ENCODE measurements around the gene PLET1.

PLET1 gene

DNA sequence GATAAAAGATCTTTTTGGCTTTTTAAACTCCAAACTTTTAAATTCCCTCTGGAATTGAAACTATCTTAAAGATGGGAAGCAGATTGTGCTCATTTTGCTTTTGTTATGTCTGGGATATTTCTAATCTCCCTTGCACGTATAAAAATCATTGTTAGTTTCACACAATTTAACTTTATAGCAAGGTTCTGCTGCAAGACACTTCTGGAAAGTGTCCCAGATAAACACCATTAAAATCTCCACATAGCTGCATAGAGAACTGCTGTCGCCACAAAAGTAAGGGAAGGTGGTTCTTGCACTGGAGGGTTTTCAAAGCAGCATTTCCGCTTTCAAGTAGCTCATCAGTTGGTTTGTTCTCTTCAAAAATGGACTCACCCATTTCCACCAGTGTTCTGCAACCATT is 22.6 kb downstream of the PLET1 start:
- DNase-seq (ENCODE audit: low spot score): no peak

DNA sequence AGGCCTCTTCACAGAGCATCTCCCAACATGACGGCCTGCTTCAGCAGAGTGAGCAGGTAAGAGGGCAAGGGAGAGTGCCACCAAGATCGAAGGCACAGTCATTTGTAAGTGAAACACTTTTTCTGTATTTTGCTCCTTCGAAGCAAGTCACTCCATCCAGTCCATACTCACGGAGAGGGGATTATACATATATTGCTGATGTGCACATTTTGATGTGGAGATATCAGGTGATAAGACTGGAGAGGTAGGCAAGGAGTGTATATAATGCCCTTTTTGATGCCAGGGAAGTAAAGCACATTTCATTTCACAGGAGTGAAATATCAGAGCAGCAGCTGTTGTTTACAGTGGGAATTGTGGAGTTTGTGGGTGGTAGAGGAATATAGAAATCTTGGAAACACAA is 23.2 kb downstream of the PLET1 start:
- no peak for DNase-seq (ENCODE audit: low spot score)

- DNase-seq (ENCODE audit: low spot score): no peak
Measured at GRCh38 chr11:112235750-112236390, 24.8 kb downstream of the PLET1 start.

GRCh38 chr11:112231952-112232351 is 28.7 kb downstream of the PLET1 start:
- DNase-seq (ENCODE audit: low spot score): no peak

- DNase-seq (ENCODE audit: low spot score): no peak
Measured at GRCh38 chr11:112229746-112230433, 30.8 kb downstream of the PLET1 start.

- no peak for DNase-seq (ENCODE audit: low spot score)
Measured at GRCh38 chr11:112229159-112229558, 31.5 kb downstream of the PLET1 start.

DNA sequence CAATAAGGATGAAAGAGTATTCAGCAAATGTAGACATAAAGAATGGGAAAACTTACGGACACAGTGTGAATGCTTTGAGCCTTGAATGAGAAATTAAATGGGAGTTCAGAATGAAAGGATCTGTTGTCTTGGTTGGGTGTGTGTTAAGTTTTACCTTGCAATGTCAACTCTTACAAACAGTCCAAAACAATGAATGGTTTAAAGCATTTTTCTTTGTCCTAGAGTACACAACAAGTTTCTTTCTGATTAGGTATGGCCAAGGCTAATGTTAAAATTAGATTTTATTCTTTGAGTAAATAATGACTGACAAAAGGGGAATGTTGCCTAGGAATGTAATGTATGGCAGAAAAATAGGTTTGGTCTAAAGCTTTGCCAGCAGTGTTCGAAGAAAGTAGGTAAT is 32.0 kb downstream of the PLET1 start:
- DNase-seq (ENCODE audit: low spot score): no peak

GRCh38 chr11:112227471-112227870 is 33.2 kb downstream of the PLET1 start:
- DNase-seq (ENCODE audit: low spot score): no peak

GRCh38 chr11:112226831-112227401 is 33.7 kb downstream of the PLET1 start:
- no peak for DNase-seq (ENCODE audit: low spot score)

DNA sequence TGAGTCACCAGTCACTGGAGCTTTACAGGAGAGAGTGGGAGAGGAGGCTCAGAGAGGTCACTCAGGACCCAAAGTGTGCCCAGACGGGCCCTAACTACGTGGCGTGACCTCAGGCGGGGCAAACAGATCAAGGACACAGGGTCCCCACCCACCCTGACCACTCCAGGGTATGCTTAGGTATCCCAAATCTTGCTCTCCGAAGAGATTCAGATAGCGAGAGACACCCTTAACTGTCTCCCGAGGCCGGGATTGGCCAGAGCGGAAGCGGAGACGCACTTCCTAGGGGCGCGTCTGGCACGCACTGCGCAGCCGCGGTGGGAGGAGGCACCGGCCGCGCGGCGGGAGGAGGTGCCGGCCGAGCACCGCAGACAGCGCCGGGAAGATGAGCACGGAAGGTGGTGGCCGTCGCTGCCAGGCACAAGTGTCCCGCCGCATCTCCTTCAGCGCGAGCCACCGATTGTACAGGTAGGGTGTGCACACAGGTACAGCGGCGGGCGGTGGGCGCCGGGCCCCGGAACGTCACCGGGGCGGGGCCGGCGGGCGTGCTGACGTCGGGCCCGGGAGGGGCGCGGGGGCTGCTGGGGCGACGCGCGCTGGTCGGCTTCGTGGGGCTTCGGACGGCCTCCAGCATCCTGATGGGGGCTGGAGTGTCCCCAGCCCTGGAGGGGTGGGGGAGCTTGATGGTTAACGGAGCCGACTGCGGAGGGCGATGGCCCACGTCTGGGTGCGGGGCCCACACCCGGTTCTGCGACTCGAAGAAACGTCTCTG is 34.4 kb downstream of the PLET1 start, which contains the start of gene PTS:
Gene PTS, plus strand, starts transcription at position 367 of the 769 bp plus-strand sequence. Its CDS starts 16 bp downstream, at position 383.
- DNase-seq (ENCODE audit: low spot score): peak; percentile 86

- no peak for DNase-seq (ENCODE audit: low spot score)
Measured at GRCh38 chr11:112225753-112226061, 35.0 kb downstream of the PLET1 start.

GRCh38 chr11:112223754-112224532 is 36.7 kb downstream of the PLET1 start:
- DNase-seq (ENCODE audit: low spot score): no peak

GRCh38 chr11:112223121-112223520 is 37.5 kb downstream of the PLET1 start:
- no peak for DNase-seq (ENCODE audit: low spot score)

GRCh38 chr11:112222303-112222702 is 38.4 kb downstream of the PLET1 start:
- no peak for DNase-seq (ENCODE audit: low spot score)

DNA sequence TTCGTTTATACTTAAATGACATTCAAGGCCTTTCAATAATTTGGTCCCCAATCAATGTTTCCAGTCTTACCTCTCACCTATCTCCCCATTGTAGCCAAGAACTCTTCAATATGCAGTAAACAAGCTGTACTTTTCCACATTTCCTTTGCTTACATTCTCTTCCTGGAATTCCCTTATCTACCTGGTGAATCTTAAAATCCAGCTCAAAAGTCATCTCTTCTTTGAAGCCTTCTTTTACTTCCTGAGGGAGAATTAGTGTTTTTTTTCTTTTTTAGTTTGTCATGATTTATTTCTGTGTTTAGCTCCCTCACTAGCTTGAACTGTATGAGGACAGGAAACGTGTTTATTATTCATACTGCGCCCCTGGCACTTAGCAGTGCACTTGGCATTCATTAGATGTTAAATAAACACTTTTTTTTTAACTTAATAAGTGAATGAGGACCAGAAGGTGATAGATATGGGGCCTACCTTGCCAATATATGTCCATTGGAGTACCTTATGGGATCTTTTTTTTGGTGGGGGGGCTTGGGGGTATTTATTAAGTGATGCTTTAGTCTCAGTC is 39.3 kb downstream of the PLET1 start:
- DNase-seq (ENCODE audit: low spot score): no peak

DNA sequence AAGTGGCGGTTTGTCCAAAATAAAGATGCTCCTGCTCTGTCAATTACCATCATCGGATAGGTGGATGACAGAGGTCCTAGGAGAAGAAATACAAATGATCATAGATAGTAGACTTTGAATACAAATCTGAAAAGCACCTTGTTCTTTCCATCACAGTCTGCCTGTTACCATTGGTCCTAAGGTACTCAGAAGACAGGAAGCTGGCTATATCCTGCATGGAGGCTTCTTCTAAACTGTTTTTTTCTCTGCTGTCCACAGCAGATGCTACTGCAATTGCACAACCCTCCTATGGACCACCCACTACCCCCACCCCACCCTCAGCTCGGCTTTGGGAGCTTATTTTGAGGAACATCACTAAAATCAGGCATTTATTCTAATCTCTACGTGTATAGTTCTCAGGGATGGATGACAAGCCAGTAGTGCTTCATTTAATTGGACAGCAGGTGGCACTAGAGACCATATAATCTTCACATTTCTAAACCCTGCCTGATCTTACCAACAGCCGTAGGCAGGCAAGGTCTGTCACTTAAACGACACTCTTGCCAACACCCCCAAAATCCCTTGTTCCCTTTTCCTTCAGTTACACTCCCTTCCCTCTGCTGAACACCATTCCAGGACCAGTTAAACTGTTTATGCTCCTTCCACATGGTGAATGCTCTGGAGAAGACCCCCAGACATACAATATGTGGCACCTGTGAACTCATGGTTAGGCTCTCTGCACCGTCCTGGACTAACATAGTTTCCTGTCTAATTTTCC is 41.0 kb downstream of the PLET1 start:
- DNase-seq (ENCODE audit: low spot score): peak; percentile 76

- no peak for DNase-seq (ENCODE audit: low spot score)
Measured at GRCh38 chr11:112216561-112217105, 44.0 kb downstream of the PLET1 start.

DNA sequence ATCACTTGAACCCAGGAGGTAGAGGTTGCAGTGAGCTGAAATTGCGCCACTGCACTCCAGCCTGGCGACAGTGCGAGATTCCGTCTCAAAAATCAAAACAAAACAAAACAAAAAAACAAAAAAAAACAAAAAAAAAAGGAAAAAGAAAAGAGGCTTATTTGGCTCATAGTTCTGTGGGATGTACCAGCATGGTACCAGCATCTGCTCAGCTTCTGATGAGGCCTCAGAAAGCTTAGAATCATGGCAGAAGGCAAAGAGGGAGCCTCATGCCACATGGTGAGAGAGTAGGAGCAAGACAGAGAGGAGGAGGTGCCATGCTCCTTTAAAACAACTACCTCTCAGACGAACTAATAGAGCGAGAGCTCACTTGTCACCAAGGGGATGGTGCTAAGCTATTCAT is 45.0 kb downstream of the PLET1 start:
- DNase-seq (ENCODE audit: low spot score): no peak

DNA sequence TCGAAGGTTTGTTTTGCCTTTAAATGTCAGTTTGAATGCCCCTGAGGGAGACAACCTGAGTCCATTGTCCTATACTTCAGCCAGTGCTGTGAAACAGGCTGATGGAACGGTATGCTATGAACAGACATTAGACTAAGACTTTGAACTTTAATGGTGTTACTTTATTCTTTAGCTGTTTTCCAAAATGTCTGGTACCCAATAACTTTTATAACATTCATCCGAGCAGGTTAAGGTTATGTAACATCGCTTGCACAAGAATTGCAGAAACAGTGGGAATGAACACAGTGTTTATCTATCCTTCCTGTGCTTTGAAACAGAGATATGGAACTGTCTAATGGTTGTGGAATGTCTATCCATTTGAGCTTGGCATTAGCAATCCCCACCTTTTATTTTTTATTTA is 46.9 kb downstream of the PLET1 start:
- no peak for DNase-seq (ENCODE audit: low spot score)

DNA sequence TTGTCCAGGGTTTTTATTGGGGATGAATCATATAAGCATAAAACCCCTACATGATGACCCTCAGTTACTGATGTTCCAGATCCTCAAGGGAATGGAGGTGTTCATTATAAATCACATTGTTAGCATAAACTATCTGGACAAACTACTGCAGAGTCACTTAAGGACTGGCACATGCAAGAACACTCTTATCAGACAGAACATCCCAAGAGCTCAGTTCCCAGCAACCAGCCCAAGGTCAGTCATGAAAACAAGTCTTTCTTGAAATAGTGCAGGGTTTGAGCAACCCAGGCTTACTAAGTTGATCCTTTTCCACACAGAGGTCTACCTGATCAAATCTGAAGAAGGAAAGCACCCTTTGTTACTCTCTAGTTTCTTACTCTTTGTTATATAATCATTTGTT is 48.0 kb downstream of the PLET1 start:
- no peak for DNase-seq (ENCODE audit: low spot score)

DNA sequence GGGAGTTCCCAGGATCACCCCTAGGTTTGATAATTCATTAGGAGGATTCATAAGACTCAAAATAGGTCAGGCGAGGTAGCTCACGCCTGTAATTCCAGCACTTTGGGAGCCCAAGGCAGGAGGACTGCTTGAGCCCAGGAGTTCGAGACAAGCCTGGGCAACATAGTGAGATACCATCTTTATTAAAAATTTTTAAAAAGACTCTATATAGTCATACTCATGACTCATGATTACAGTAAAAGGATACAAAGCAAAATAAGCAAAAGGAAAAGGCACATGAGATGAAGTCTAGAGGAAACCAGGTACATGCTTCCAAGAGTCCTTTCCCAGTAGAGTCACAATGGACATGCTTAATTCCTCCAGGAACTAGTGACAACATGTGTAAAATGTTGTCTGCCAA is 48.4 kb downstream of the PLET1 start:
- no peak for DNase-seq (ENCODE audit: low spot score)
